Activated T-cell treated with anti-CD3 and anti-CD28 coated beads, Interleukin-2, amount 50 U/mL, for 1 hour (primary cell): ENCODE measurements around the gene EMD.

Experiments
- DNase-seq: peaks from one replicate; pipeline ENCODE4 v3.0.0-alpha.2; 2020

The EMD gene

GRCh38 chrX:154355776-154356140, 23.3 kb upstream of the EMD start:
- no peak for DNase-seq

DNA sequence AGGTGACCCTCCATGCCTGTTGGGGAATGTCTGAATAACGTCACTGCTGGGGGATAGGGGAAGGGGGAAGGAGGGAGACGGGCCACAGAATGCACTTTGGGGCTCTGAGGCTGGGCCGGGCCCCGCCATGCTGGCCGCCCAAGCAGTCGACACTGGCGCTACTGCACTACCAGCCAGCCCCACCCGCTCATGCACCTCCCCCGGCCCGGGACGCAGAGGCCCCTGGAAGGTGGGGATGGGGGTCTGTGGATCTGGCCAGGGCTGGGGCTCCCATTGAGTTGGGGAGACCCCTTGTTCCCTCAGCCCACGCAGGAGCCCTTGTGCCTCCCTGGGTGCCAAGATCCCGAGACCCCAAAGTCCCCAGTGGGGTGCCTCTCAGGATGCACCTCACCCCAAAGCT, 22.5 kb upstream of the EMD start:
- DNase-seq: no peak

GRCh38 chrX:154357205-154357604, 21.9 kb upstream of the EMD start:
- no peak for DNase-seq

DNA sequence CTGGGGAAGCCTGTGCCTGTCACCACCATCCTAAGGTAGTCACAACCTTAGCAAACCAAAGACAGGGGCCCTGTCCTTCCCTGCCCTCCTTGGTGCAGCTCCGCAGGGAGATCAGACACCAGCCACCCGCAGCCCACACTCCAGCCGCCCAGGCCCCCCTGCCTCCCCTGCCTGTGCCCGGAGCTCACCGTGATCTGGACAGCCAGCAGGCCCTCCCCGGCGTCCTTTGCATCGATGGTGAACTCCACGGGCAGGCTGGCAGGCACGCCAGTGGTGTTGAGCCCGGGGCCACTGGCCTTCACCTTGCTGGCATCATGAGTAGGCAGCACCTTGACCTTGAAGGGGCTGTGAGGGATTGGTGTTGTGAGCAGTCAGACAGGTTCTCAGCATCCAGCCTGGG, 21.1 kb upstream of the EMD start:
- DNase-seq: no peak

DNA sequence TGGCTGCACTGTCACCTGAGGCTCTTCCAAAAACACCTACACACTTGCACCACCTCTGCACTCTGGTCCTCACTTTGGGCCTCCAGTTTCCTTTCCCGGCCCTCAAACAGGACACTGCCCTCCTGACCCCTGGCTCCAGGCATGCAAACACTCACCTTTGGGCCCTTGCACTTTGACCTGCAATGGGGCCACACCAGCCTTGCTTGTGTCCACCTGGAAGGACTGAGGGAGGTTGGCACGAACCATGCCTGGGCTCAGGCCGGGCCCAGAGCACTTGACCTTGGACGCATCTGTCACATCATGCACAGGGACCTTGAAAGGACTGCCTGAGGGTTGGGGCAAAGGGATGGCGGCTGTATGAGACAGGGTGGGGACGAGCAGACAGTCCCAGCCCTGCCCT, 20.3 kb upstream of the EMD start:
- DNase-seq: no peak

DNA sequence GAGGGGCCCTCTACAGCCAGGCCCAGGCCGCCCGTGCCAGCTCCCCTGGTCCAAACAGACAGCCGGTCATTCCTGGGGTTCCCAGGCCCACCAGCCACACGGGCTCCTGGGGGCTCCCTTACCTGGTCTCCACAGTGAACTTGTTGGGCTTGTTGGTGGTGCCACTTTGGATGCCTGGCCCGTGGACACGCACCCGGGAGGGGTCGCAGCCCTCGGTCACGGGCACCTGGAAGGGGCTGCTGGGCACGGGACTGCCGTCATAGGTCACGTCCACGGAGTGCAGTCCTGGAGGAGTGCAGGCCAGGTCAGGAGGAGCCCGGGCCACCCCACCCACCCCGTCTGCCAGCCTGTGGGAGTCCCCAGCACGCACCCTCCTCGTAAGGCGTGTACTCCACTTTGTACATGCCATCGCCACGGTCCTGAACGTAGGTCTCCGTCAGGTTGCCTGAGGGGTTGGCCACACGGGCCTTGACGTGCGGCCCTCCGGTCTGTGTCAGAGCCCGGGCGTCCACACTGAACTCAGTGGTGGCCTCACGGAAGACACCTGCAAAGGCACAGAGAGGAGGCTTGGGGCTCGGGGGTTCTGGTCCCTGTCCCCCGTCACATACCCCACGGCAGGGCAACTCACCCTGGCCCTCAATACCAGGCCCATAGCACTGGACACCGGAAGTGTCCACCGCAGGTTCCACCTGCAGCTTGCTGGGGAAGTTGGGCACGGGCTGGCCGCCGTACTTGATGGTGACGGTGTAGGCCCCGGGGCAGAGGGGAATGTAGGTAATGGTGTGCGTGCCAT, 19.5 kb upstream of the EMD start:
- DNase-seq: no peak

DNA sequence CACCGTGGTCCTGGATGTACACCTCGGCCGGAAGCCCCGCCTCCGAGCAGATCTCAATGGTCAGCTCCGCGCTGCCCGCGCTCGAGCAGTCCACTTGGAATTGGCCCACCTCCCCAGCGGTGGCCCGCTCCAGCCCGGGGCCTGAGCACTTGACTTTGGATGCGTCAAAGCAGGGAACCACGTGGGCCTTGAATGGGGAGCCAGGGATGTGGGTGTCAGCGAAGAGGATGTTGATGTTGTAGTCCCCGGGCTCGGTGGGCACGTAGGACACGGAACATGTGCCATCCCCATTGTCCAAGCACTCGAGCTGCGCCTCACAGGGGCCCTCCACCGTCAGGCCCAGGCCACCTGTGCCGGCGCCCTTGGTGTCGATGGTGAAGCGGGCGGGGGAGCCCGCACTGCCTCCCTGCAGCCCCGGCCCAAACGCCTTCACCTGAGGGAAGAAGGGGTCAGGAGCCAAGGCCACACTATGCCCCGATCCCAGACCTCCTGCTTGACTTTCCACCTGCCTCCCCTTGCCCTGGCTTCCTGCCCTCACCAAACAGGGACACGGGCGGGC, 18.9 kb upstream of the EMD start:
- DNase-seq: no peak

DNA sequence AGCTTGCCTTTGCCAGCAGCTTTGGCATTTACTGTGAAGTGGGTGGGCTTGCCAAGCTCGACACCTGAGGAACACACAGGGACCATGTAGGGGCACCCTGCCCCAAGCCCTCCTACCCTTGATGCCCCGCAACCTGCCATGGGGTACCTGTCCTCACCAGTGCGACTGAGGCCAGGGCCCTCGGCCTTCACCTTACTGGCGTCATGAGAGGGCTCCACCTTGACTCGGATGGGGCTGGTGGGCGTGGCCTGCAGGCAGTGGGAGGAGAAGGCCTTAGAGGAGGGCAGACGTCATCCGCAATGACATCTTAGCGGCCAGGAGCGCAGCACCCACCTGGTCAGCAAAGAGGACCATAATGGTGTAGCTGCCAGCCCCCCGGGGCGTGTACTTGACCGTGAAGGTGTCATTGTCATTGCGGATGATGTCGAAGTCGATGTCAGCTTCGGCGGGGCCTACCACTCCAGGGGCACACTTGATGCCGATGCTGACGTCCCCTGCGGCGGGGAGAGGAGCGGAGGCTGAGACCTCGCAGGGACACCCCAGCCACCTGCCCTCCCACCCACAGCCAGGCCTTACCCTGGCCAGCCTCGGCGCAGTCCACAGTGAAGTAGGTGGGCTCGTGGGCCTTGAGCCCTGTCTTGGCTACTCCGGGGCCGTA, 16.9 kb upstream of the EMD start:
- no peak for DNase-seq

DNA sequence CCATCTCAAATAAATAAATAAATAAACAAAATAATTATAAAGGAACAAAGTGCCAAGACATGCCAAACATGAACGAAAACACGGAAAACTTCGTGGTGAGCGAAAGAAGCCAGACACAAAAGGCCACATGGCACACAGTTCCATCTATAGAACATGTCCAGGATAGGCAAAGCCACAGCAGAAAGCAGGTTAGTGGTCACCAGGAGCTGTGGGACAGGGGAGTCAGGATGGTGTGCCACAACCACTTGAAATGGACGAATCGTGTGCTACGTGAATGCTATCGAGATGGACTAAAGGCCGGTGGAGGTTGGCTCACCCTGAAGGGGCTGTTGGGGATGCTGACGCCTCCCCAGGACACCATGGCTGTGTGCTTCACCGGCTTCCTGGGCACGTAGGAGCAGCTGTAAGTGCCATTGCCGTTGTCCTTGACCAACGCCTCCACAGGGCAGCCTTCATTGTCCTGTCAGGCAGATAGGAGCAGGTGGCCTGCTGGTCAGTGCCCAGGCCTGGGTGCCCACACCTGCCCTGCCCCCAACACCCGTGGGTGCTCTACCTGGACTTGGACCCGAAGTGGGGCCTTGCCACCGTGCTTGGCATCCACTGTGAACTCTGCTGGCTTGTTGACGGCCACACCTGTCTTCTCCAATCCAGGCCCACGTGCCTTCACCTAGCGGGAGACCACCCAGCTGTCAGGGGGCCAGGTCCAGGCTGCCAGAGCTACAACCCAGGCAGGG, 15.2 kb upstream of the EMD start:
- DNase-seq: no peak

GRCh38 chrX:154365052-154365600, 14.0 kb upstream of the EMD start:
- DNase-seq: no peak

DNA sequence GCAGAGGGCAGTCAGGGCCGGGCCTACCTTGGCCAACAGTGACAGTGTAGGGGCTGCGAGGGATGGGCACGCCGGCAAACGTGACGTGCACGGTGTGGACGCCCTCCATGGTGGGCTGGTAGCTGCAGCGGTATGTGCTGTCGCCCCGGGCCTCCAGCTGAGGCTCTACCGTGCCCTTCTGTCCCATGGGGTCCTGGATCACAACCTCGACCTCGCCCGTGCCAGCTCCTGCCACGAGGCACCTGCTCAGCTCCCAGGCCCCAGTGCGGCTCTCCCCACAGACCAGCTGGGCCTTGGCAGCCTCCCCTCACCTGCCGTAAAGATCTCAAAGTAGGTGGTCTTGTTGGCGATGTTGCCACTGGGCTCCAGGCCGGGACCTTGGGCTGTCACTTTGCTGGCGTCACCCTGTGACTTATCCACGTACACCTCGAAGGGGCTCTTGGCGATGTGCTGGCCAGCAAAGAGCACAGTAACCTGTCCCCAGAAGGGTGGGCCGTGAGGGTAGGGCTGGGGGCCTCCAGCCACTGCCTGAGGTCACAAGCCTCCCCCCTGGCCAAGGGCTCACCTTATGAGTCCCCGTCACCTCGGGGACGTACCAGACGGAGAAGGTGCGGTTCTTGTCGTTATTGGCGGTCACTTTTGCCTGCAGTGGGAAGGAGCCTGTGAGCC, 13.0 kb upstream of the EMD start:
- no peak for DNase-seq

- no peak for DNase-seq
Observed at GRCh38 chrX:154366666-154367055, 12.4 kb upstream of the EMD start.

DNA sequence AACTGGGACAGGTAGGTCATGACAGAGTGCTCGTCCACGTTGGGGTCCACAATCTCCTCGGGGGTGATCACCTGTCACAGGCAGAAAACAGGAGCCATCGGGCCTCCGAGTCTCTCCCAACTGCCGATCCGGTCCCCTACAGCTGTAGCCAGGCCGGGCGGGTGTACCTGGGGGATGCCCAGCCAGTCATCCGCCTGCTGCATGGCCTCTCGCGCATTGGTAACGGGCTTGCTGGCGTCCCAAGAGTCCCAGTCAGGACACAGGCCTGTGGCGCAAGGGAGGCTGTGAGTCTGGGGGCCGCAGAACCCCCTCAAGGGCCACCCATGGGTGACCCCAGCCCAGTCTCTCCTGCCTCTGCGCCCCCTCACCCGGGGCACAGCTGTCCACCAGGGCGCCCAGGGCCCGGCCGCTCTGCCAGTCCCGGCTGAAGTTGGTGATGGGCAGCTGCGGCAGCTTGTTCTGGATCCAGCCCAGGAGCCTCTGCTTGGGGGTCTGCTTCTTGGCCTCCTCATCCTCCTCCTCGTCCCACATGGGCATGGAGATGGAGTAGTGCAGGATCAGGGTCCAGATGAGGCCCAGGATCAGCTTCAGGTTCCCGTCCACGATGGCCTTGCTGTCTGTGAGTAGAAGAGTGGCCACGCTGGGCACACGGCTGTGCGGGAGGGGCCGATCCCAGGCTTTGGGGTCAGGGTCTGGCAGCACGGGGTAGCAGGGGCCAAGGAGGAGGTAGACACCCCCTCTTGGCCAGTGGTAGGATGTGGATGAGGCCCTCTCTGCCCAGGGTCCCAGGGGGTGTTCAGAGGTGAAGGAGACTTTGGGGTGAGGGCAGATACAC, 11.4 kb upstream of the EMD start:
- DNase-seq: no peak

DNA sequence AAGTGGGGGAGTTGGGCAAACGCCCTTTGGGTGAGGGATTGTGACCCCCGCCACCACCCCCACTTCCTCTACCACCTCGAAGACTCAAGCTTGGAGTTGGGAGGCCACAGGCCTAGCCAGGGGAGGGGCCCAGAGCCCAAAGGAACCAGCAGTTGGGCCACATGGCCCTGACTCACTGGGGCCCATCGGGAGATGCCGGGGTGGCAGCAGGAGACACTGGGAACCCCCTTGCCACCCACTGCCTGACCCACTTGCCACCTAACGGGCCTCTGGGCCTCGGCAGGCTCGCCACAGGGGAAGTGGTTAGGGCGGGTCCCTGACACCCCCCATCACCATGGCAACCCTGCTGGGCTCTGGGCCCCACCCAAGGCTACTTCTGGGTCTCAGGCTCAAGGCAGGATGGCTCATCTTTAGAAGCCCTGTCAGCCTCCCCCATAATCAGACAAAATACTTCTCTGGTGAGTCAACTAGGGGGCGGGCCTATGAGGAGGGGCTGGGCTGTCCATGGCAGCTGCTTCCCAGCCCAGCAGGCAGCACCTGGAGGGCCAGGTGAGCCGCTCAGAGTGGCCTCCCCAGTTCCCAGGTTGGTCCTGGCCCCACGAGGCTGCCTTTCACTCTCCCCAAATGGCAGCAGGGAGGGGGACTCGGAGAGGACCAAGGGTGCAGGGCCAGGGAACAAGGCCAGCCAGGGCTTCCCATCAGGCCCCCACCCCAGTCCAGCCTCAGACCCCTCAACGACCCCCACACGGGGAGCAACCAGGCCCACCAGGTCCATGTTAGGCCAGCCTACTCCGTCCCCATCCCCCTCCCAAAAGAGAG, 10.3 kb upstream of the EMD start:
- peak; percentile 86 for DNase-seq

GRCh38 chrX:154369449-154370299, 9.4 kb upstream of the EMD start:
- DNase-seq: peak; percentile 74

DNA sequence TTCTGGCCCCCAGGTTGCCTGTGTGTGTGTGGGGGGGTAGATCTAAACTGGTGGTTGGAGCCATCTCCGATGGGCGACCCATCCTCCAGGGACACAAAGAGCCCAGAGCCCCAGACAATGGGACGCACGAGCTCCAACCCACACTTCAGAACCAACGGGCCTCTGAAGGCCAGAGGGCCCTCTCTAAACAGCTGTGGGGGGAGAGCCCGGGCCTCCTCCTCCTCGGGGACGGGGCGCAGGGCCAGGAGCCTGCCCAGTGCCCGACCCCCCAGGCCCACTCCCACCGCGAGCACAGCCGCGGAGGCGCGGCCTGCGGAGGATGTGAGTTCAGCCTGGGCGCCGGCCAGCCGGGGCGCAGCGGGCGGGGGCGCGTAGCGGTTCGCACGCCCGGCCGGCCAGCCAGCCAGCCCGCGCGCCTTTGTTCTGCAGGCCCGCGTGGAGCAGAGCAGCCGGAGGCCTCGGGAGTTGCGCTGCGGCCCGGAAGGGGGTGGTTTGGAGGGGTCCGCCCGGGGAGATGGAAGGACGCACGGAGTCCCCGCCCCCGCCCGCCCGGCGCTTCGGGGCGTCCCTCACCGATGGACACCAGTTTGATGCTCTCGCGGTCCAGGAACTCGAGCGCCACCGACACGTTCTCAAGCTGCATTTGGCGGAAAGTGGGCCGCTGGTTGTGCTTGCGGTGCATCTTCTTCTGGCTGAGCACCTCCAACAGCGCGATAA, 8.6 kb upstream of the EMD start:
- no peak for DNase-seq

GRCh38 chrX:154371017-154371788, 7.9 kb upstream of the EMD start:
- DNase-seq: peak; percentile 89

- no peak for DNase-seq
Observed at GRCh38 chrX:154371789-154372300, 7.2 kb upstream of the EMD start.
